ENCODE results near the gene SYT5. TPM values are rescaled to one million over a fixed set of nuclear protein-coding genes. Genes with fewer than 3 reads are reported as not detected.

Gene SYT5
- total and polyA plus RNA-seq, 9 of the 15 experiments (the other 6 are each of a cell fraction or from before 2014, with no cell fraction given): 1.3 to 20.9 (median 8.8) TPM

DNA sequence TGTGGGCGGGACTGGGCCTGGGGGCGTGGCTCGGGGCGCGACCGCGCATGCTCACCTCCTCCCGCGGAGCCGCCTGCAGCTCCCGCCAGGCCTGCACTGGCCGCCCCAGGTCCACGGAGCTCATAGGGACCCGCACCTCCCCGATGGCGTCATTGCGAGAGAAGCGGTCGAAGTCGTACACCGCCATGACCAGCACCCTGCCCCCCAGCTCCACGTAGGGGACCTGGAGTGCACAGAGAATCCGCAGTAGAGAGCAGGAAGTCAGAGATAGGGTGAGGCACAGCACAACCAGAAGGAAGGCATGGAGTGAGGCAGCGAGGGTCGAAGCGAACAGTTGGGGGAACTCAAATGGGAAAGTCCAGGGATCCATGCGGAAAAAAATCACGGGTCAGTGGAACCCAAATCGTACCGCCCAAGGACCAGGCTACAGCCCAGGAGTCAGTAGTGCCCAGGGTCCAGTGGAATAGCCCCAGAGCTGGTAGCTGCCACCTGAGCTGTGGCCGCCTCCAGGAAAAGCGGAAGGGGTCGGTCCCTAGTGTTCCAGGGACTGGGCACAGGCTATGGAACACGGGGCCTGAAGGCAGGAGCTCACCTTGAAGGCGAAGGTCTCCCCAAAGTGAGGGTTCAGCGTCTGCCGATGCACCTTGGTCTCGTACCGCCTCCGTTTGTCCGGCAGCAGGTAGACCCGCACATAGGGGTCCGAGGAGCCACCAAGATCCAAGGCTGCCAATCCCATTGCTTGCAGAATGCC is 4.8 kb downstream of the SYT5 start (continued):
- TF ChIP-seq CREB1 (IDR thresholded peaks at IDR 0.05) (peak; percentile 64), CREB1 (CRISPR knock-in tag; IDR thresholded peaks at IDR 0.05) (no peak), KDM5B (IDR thresholded peaks at IDR 0.05; ENCODE audit: insufficient replicate concordance, low read depth, low read length) (peak; percentile 78), JUND (IDR thresholded peaks at IDR 0.05; ENCODE audit: borderline replicate concordance, low read depth, low read length) (peak; percentile 57), JUND (tag; IDR thresholded peaks at IDR 0.05; ENCODE audit: borderline replicate concordance, low read depth, low read length) (peak; percentile 64; the same call in 1 of the 3 replicates), DMBX1 (CRISPR knock-in tag; IDR thresholded peaks at IDR 0.05; ENCODE audit: borderline replicate concordance) (0 out of 2 replicates have a peak, but pooled peaks have one; percentile 30), SUPT5H (IDR thresholded peaks at IDR 0.05) (peak; percentile 86), ZBTB17 (CRISPR knock-in tag; IDR thresholded peaks at IDR 0.05) (peak; percentile 59; the same call in 1 of the 2 replicates), THRAP3 (IDR thresholded peaks at IDR 0.05; ENCODE audit: borderline replicate concordance) (no peak), HLTF (IDR thresholded peaks at IDR 0.05) (no peak), BCL6 (CRISPR knock-in tag; IDR thresholded peaks at IDR 0.05) (no peak), RBFOX2 (IDR thresholded peaks at IDR 0.05; ENCODE audit: low read depth, low read length) (peak; percentile 90), NFIC (IDR thresholded peaks at IDR 0.05) (peak; percentile 32; the same call in 1 of the 2 replicates), EGR1 (conservative IDR thresholded peaks at IDR 0.05) (0 out of 2 replicates have a peak, but pooled peaks have one; percentile 2), PHF20 (IDR thresholded peaks at IDR 0.05; ENCODE audit: partially characterized antibody) (peak; percentile 75), JUN (IDR thresholded peaks at IDR 0.05; ENCODE audit: borderline replicate concordance, low read depth, low read length) (0 out of 2 replicates have a peak, but pooled peaks have one; percentile 41), JUN (CRISPR knock-in tag; IDR thresholded peaks at IDR 0.05; ENCODE audit: borderline replicate concordance) (peak; percentile 67; the same call in 1 of the 2 replicates), MTA3 (IDR thresholded peaks at IDR 0.05; ENCODE audit: borderline replicate concordance) (peak; percentile 51; the same call in 1 of the 2 replicates), RHOXF2B (CRISPR knock-in tag; conservative IDR thresholded peaks at IDR 0.05) (no peak), TEAD1 (CRISPR knock-in tag; IDR thresholded peaks at IDR 0.05) (peak in 1 of 2 experiments; percentile 72; a peak in 1 of 4 replicates), TCF7 (IDR thresholded peaks at IDR 0.05; ENCODE audit: borderline replicate concordance) (no peak), RCOR1 (IDR thresholded peaks at IDR 0.05; ENCODE audit: borderline replicate concordance in 1 of 2, low read depth in 2 of 2, low read length in 2 of 2) (peak in 1 of 2 experiments; percentile 7; a peak in 1 of 4 replicates)
- TF ChIP-seq, protein P1, sequence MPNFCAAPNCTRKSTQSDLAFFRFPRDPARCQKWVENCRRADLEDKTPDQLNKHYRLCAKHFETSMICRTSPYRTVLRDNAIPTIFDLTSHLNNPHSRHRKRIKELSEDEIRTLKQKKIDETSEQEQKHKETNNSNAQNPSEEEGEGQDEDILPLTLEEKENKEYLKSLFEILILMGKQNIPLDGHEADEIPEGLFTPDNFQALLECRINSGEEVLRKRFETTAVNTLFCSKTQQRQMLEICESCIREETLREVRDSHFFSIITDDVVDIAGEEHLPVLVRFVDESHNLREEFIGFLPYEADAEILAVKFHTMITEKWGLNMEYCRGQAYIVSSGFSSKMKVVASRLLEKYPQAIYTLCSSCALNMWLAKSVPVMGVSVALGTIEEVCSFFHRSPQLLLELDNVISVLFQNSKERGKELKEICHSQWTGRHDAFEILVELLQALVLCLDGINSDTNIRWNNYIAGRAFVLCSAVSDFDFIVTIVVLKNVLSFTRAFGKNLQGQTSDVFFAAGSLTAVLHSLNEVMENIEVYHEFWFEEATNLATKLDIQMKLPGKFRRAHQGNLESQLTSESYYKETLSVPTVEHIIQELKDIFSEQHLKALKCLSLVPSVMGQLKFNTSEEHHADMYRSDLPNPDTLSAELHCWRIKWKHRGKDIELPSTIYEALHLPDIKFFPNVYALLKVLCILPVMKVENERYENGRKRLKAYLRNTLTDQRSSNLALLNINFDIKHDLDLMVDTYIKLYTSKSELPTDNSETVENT (CRISPR knock-in tag; IDR thresholded peaks at IDR 0.05): peak; percentile 49; the same call in 1 of the 2 replicates
- TF ChIP-seq, protein P2, sequence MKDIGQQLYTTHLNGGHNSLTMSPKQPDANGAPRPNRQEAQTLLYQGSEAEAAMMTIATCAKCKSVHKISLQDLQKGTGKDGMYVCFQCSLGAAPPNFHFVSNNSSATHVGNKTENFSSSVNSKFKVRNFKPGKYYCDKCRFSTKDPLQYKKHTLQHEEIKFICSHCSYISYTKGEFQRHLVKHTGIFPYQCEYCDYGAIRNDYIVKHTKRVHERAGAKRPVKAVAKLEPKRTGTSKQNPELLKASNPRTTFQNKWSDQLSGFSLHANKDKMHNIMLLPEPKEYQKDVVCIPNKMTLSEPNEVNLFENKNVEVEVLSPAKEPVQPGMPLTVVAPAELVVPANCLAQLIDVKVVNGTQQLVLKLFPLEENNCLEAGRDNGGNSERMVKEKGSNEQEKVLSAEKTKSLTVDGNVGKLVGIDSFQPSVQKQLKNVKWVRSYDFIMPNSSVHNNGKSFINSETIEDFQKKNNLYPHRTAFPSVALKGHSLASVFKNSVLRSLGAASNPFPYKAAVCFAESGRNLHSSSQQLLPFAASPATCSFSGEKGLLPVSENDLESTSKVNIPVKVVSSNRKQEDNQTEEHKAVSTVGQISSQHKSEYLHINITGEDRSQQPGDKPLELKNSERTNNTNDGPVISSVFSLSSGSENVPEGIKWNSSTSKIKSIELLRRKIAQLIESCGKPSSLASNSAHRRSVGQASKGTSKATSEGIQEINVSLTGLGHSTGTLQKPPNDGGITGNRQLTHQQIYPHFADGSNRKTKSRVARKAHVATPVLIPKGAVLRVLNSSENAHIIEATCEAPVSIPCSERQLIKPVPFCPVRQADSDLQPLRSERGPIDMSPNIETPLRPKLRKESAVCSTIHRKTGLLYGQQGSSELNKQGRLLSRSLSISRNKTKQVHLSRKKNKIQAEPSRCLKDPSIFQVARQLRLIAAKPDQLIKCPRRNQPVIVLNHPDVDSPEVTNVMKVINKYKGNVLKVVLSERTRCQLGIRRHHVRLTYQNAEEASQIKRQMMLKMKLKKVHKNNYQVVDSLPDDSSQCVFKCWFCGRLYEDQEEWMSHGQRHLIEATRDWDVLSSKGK (CRISPR knock-in tag; IDR thresholded peaks at IDR 0.05): no peak
